ENCODE results near the gene NINL. TPM values are rescaled to one million over a fixed set of nuclear protein-coding genes. Genes with fewer than 3 reads are reported as not detected.

NINL gene
- total RNA-seq, 1 donor from 2014 or later: 5.7 TPM

DNA sequence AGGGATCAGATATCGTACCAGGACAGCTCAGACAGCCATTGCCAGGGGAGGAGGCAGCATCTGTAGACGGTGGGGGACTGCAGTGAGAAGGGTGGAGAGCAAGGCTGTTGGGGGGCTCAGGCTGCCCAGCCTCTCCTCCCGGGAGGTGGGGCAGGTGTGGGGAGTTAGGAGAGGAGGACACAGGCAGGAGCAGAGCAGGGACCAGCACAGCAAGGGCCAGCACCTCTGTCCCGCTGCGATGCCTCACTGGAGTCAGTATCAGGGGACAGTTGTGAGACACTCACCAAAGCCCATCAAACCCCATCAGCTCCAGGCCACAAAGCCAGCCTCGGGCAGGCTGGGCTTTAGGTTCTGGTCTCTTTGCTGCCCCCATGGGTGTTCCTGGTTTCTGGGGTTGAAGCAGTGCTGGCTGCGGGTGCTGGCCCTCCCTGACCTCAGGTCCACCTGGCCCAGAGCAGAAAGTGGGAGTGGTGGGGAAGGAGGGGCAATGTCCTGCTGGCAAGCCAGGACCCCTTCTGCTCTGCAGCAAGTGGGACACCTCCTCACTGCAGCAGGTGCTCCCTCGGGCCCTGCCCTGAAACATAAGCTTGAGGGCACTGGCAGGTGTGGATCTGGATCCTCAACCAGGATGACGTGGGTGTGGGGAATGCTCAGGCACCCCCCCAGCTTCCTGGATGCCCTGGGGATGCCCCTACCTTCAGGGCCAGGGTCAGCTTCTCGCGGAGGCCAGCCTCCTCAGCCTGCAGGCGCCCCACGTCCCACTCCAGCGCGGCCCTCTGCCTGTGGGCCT, 94.5 kb downstream of the NINL start:
- Histone ChIP-seq H3K4me3 (ENCODE audit: low read length in 3 of 3) (no peak overlapping the region), H3K27me3 (ENCODE audit: control insufficient read depth in 3 of 3, insufficient read depth in 3 of 3, low read length in 3 of 3) (no peaks in the 10 kb centered on the region), H3K36me3 (ENCODE audit: control insufficient read depth in 3 of 3, insufficient read depth in 3 of 3, low read length in 3 of 3) (peaks cover 0 to 4% (median 0%) of the 10 kb centered on the region in 3 donors), H3K27ac (ENCODE audit: low read depth, low read length) (no peak overlapping the region), H3K9ac (ENCODE audit: low read depth in 1 of 3, low read length in 3 of 3) (no peak overlapping the region), H3K4me1 (ENCODE audit: control insufficient read depth in 3 of 3, insufficient read depth in 3 of 3, low read length in 3 of 3) (no peaks in the 10 kb centered on the region), H3K9me3 (ENCODE audit: control insufficient read depth in 3 of 3, low read length in 3 of 3) (no peaks in the 10 kb centered on the region)

DNA sequence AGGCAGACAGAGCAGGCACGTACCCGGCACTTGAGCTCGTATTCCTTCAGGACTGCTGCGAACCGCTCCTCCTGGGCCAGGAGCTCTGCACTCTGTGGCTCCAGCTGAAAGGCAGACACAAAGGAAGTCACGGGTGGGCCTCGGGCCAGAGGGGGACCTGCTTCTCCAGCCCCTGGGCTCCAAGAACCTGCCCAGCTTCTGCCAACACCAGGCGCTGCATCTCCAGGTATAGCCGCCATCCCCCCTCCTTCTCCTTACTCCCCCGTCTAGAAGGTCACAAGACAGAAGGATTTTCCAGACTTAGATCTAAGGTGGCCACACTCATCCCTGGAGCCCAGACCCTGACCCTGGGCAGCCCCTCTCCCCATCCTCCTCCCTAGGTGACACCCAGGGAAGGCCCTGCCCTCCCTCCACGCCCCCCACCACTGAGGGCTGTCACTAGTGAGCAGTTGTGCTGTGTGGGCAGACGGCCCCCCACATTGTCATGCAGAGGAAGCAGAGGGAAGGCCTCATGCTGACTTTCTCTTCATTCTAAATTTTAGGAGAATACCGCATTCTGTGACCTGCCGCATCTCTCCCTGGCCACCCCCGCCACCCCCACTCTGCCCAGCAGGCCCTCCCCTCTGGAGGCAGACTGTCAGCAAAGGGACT, 96.0 kb downstream of the NINL start:
- H3K27ac ChIP-seq (ENCODE audit: low read depth, low read length): no peak overlapping the region
- no peaks in the 10 kb centered on the region for H3K9me3 ChIP-seq (ENCODE audit: control insufficient read depth in 3 of 3, low read length in 3 of 3)
- no peaks in the 10 kb centered on the region for H3K27me3 ChIP-seq (ENCODE audit: control insufficient read depth in 3 of 3, insufficient read depth in 3 of 3, low read length in 3 of 3)
- H3K36me3 ChIP-seq (ENCODE audit: control insufficient read depth in 3 of 3, insufficient read depth in 3 of 3, low read length in 3 of 3): peaks cover 0 to 3% (median 0%) of the 10 kb centered on the region in 3 donors
- no peak overlapping the region for H3K9ac ChIP-seq (ENCODE audit: low read depth in 1 of 3, low read length in 3 of 3)
- no peak overlapping the region for H3K4me3 ChIP-seq (ENCODE audit: low read length in 3 of 3)
- no peaks in the 10 kb centered on the region for H3K4me1 ChIP-seq (ENCODE audit: control insufficient read depth in 3 of 3, insufficient read depth in 3 of 3, low read length in 3 of 3)

DNA sequence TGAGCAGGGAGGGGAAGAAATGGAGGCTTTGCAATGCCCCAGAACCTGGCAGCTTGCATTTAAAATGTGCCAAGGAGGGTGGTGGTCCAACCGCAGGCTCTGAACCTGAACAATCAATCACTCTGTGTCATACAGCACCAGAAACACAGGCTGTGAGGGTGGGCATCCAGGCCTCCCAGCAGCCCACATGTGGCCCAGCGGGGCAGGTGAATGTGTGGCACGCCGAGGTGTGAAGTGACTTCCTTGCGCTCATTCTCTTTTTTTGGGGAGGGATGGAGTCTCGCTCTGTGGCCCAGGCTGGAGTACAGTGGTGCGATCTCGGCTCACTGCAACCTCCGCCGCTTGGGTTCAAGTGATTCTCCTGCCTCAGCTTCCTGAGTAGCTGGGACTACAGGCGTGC, 97.4 kb downstream of the NINL start:
- H3K27me3 ChIP-seq (ENCODE audit: control insufficient read depth in 3 of 3, insufficient read depth in 3 of 3, low read length in 3 of 3): no peaks in the 10 kb centered on the region
- no peak overlapping the region for H3K4me3 ChIP-seq (ENCODE audit: low read length in 3 of 3)
- no peak overlapping the region for H3K27ac ChIP-seq (ENCODE audit: low read depth, low read length)
- H3K9ac ChIP-seq (ENCODE audit: low read depth in 1 of 3, low read length in 3 of 3): no peak overlapping the region
- no peaks in the 10 kb centered on the region for H3K9me3 ChIP-seq (ENCODE audit: control insufficient read depth in 3 of 3, low read length in 3 of 3)
- peaks cover 0 to 8% (median 0%) of the 10 kb centered on the region in 3 donors for H3K36me3 ChIP-seq (ENCODE audit: control insufficient read depth in 3 of 3, insufficient read depth in 3 of 3, low read length in 3 of 3)
- H3K4me1 ChIP-seq (ENCODE audit: control insufficient read depth in 3 of 3, insufficient read depth in 3 of 3, low read length in 3 of 3): no peaks in the 10 kb centered on the region

DNA sequence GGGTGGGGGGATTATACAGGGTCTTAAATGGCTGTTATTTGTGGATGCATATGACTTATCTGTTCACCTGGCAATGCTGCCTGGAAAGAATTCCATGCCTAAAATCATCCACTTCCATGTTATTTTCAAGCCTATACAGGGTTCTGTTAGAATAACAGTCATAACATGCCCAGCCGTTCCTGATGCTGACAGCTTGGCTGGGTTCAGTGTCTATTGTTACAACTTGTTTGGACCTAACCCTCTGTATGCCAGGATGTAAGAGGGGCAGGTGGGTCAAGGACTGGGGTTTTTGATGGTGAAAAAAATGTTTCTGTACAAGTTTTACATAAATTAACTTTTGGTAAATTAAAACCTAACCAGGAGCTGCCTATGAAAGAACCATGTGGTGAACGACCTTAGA, 98.0 kb downstream of the NINL start:
- H3K4me3 ChIP-seq (ENCODE audit: low read length in 3 of 3): no peak overlapping the region
- no peak overlapping the region for H3K27ac ChIP-seq (ENCODE audit: low read depth, low read length)
- no peak overlapping the region for H3K9ac ChIP-seq (ENCODE audit: low read depth in 1 of 3, low read length in 3 of 3)
- no peaks in the 10 kb centered on the region for H3K27me3 ChIP-seq (ENCODE audit: control insufficient read depth in 3 of 3, insufficient read depth in 3 of 3, low read length in 3 of 3)
- H3K9me3 ChIP-seq (ENCODE audit: control insufficient read depth in 3 of 3, low read length in 3 of 3): no peaks in the 10 kb centered on the region
- peaks cover 0 to 8% (median 0%) of the 10 kb centered on the region in 3 donors for H3K36me3 ChIP-seq (ENCODE audit: control insufficient read depth in 3 of 3, insufficient read depth in 3 of 3, low read length in 3 of 3)
- no peaks in the 10 kb centered on the region for H3K4me1 ChIP-seq (ENCODE audit: control insufficient read depth in 3 of 3, insufficient read depth in 3 of 3, low read length in 3 of 3)

DNA sequence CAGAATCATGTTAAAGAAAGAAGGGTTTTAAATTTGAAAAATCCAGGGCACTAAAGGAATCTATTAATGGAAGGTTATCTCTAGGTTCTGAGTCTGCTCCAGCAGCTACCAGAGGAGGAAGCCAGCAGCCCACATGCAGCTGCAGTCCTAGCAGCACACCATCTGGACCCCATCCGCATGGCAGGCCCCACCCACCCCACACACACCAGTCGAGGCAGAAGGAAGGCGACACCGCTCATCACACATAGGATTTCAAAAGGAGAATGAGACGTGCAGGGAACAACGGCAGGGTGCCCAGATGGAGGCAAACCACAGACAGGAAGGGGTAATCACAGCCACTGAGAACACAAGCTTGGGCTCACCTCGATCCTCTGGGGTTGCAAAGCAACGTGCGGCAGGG, 99.0 kb downstream of the NINL start:
- H3K27ac ChIP-seq (ENCODE audit: low read depth, low read length): no peak overlapping the region
- H3K36me3 ChIP-seq (ENCODE audit: control insufficient read depth in 3 of 3, insufficient read depth in 3 of 3, low read length in 3 of 3): peaks cover 0 to 14% (median 0%) of the 10 kb centered on the region in 3 donors
- H3K9me3 ChIP-seq (ENCODE audit: control insufficient read depth in 3 of 3, low read length in 3 of 3): no peaks in the 10 kb centered on the region
- no peaks in the 10 kb centered on the region for H3K27me3 ChIP-seq (ENCODE audit: control insufficient read depth in 3 of 3, insufficient read depth in 3 of 3, low read length in 3 of 3)
- no peaks in the 10 kb centered on the region for H3K4me1 ChIP-seq (ENCODE audit: control insufficient read depth in 3 of 3, insufficient read depth in 3 of 3, low read length in 3 of 3)
- no peak overlapping the region for H3K9ac ChIP-seq (ENCODE audit: low read depth in 1 of 3, low read length in 3 of 3)
- no peak overlapping the region for H3K4me3 ChIP-seq (ENCODE audit: low read length in 3 of 3)

DNA sequence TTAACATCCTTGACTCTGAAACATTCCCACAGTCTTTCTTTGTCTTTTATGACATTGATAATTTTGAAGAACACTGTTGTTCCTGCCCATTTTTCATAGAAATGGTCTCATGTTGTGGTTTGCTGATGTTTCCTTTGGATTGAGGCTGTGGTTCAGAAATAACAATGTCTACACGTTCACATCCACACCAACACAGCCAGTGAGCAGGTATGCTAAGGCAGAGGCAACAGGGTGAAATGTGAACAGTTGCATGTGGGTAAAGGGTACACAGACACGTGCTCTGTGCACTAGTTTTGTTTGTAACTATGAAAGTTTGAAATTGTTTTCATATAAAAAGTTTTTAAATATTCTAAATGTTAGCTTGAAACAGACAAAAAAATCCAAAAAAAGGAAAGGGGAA, 99.5 kb downstream of the NINL start:
- no peaks in the 10 kb centered on the region for H3K27me3 ChIP-seq (ENCODE audit: control insufficient read depth in 3 of 3, insufficient read depth in 3 of 3, low read length in 3 of 3)
- peak overlapping the region in 1 of 3 donors; percentile 40 for H3K9ac ChIP-seq (ENCODE audit: low read depth in 1 of 3, low read length in 3 of 3)

DNA sequence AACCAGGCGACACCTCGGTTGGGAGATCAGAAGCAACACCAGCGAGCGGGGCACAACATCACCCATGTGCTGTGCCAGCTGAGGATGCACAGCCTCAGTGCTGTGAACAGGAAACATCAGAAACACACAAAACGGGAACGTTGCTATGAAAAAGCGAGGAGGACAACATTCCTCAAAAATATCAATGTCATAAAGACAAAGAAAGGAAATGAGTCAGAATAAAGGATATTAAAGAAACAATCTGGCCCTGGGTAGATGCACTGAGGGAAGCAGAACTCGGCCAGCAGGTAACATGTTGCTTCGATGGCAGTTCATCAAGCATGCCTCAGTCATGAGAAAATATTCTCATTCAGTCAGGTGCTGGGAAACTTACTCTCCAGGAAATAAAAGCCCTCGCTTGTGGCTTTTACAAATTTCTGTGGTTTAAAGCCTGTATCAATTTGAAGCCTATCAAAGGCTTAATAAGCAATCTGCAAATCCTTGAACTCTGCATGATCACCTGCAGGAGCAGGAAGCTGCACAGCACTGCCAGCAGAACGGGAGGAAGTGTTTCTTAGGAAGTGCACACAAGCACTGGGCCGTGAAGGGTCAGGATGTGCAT, 100.3 kb downstream of the NINL start:
- no peaks in the 10 kb centered on the region for H3K27me3 ChIP-seq (ENCODE audit: control insufficient read depth in 3 of 3, insufficient read depth in 3 of 3, low read length in 3 of 3)
- H3K4me3 ChIP-seq (ENCODE audit: low read length in 3 of 3): no peak overlapping the region
- H3K9ac ChIP-seq (ENCODE audit: low read depth in 1 of 3, low read length in 3 of 3): no peak overlapping the region
- no peaks in the 10 kb centered on the region for H3K4me1 ChIP-seq (ENCODE audit: control insufficient read depth in 3 of 3, insufficient read depth in 3 of 3, low read length in 3 of 3)
- H3K36me3 ChIP-seq (ENCODE audit: control insufficient read depth in 3 of 3, insufficient read depth in 3 of 3, low read length in 3 of 3): peaks cover 0 to 16% (median 0%) of the 10 kb centered on the region in 3 donors
- no peak overlapping the region for H3K27ac ChIP-seq (ENCODE audit: low read depth, low read length)
- H3K9me3 ChIP-seq (ENCODE audit: control insufficient read depth in 3 of 3, low read length in 3 of 3): no peaks in the 10 kb centered on the region

More for the DNA sequence above, 99.5 kb downstream of the NINL start:
- Histone ChIP-seq H3K27ac (ENCODE audit: low read depth, low read length) (no peak overlapping the region), H3K9me3 (ENCODE audit: control insufficient read depth in 3 of 3, low read length in 3 of 3) (no peaks in the 10 kb centered on the region), H3K36me3 (ENCODE audit: control insufficient read depth in 3 of 3, insufficient read depth in 3 of 3, low read length in 3 of 3) (peaks cover 0 to 14% (median 0%) of the 10 kb centered on the region in 3 donors), H3K4me3 (ENCODE audit: low read length in 3 of 3) (no peak overlapping the region), H3K4me1 (ENCODE audit: control insufficient read depth in 3 of 3, insufficient read depth in 3 of 3, low read length in 3 of 3) (no peaks in the 10 kb centered on the region)

DNA sequence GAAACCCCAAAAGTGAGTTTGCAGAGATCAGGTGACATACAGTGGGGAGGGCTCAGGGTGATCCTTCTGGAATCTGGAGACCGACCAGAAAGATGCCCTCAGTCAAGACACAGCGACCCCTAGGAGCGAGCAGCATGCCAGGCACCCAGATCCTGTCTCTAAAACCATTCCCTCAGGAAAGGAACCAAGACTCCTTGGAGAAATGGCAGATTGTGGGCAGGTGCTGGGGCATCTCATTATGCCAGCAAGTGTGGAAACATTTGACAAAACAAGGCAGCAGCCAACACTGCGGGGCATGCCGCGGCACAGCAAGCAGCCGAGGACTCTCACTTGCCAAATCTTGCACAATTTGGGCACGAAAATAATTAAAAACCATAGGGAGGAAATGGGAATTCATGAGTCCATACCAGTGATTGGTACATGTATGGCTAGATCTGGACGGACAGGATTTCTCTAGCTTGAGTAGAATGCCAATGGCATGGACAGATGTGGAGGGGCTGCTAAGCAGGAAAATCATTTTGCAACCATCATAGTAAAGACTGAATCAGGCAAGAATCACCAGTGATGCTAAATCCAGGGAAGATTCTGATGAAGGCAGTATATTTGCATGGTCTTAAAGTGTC, 101.0 kb downstream of the NINL start:
- H3K4me1 ChIP-seq (ENCODE audit: control insufficient read depth in 3 of 3, insufficient read depth in 3 of 3, low read length in 3 of 3): no peaks in the 10 kb centered on the region
- H3K9ac ChIP-seq (ENCODE audit: low read depth in 1 of 3, low read length in 3 of 3): no peak overlapping the region
- peaks cover 0 to 16% (median 0%) of the 10 kb centered on the region in 3 donors for H3K36me3 ChIP-seq (ENCODE audit: control insufficient read depth in 3 of 3, insufficient read depth in 3 of 3, low read length in 3 of 3)
- H3K27me3 ChIP-seq (ENCODE audit: control insufficient read depth in 3 of 3, insufficient read depth in 3 of 3, low read length in 3 of 3): no peaks in the 10 kb centered on the region
- no peak overlapping the region for H3K27ac ChIP-seq (ENCODE audit: low read depth, low read length)
- H3K4me3 ChIP-seq (ENCODE audit: low read length in 3 of 3): no peak overlapping the region
- no peaks in the 10 kb centered on the region for H3K9me3 ChIP-seq (ENCODE audit: control insufficient read depth in 3 of 3, low read length in 3 of 3)

DNA sequence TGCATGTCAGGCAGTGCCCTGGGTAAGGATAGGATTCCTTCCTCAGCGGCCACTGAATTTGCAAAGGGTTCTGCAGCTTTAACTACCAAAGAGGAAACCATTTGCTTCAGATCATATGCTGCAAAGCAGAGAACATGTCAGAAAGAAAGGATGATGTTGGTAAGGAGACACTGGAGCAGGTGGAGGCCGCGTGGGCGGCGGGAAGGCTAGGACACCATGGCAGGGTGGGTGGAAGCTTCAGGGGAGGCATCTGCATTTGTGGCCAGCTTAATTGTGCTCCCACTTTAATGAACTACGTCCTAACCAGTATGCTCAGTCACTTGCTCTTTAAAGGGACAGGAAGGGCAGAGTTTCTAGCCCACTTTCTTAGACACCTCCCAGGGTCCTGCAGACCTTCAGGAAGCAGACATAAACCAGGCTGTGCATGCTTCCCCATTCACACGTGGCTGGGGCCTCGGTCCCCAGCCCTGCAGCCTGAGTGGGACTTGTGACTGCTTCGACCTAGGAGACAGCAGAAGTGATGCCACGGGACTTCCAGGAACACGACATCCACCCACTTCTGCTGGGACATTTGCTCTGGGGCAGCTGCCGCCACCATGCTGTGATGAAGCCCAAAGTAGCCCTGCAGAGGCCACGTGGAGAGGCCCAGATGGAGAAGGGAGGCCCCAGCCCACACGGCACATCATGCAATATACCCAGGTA, 101.7 kb downstream of the NINL start:
- no peaks in the 10 kb centered on the region for H3K27me3 ChIP-seq (ENCODE audit: control insufficient read depth in 3 of 3, insufficient read depth in 3 of 3, low read length in 3 of 3)
- no peak overlapping the region for H3K4me3 ChIP-seq (ENCODE audit: low read length in 3 of 3)
- peaks cover 0 to 16% (median 0%) of the 10 kb centered on the region in 3 donors for H3K36me3 ChIP-seq (ENCODE audit: control insufficient read depth in 3 of 3, insufficient read depth in 3 of 3, low read length in 3 of 3)
- H3K9me3 ChIP-seq (ENCODE audit: control insufficient read depth in 3 of 3, low read length in 3 of 3): no peaks in the 10 kb centered on the region
- no peaks in the 10 kb centered on the region for H3K4me1 ChIP-seq (ENCODE audit: control insufficient read depth in 3 of 3, insufficient read depth in 3 of 3, low read length in 3 of 3)
- H3K27ac ChIP-seq (ENCODE audit: low read depth, low read length): no peak overlapping the region
- H3K9ac ChIP-seq (ENCODE audit: low read depth in 1 of 3, low read length in 3 of 3): no peak overlapping the region
